H9 (cell line): ENCODE measurements around the gene TMEM225B. TPM values are rescaled to one million over a fixed set of nuclear protein-coding genes. Genes with fewer than 3 reads are reported as not detected.

Experiments used
- DNase-seq: peaks from one replicate; pipeline ENCODE4 v3.0.0-alpha.2; 2017
- H2AFZ ChIP-seq: one replicate; pipeline ENCODE4 v1.6.1; 2013; ENCODE audit warnings: mild to moderate bottlenecking, low read length, control low read depth, moderate library complexity
- H2AK5ac ChIP-seq: 2 replicates; pipeline ENCODE4 v1.6.1; 2013; ENCODE audit warnings: low read length, control low read depth, mixed read lengths; ENCODE audit not compliant: insufficient read length
- H2BK120ac ChIP-seq: one replicate; pipeline ENCODE4 v1.6.1; 2013; ENCODE audit warnings: low read depth, mild to moderate bottlenecking, low read length, control low read depth, inconsistent platforms; ENCODE audit not compliant: poor library complexity, severe bottlenecking
- H2BK12ac ChIP-seq: 2 replicates; pipeline ENCODE4 v1.6.1; 2013; ENCODE audit warnings: low read length, control low read depth, mixed read lengths, low read depth; ENCODE audit not compliant: insufficient read length
- H2BK15ac ChIP-seq: 2 replicates; pipeline ENCODE4 v1.6.1; 2013; ENCODE audit warnings: low read depth, low read length, control low read depth
- H2BK20ac ChIP-seq: one replicate; pipeline ENCODE4 v1.6.1; 2013; ENCODE audit warnings: low read depth, mild to moderate bottlenecking, low read length, control low read depth, inconsistent platforms; ENCODE audit not compliant: poor library complexity, severe bottlenecking
- H2BK5ac ChIP-seq: 2 replicates; pipeline ENCODE4 v1.6.1; 2013; ENCODE audit warnings: low read length, control low read depth, mixed read lengths; ENCODE audit not compliant: insufficient read length
- H3K14ac ChIP-seq: 2 replicates; pipeline ENCODE4 v1.6.1; 2013; ENCODE audit warnings: low read length, control low read depth; ENCODE audit not compliant: insufficient read depth
- H3K18ac ChIP-seq: 2 replicates; pipeline ENCODE4 v1.6.1; 2013; ENCODE audit warnings: low read depth, mild to moderate bottlenecking, mixed read lengths, low read length, control low read depth; ENCODE audit not compliant: insufficient read length
- H3K23ac ChIP-seq: 2 replicates; pipeline ENCODE4 v1.6.1; 2013; ENCODE audit warnings: low read length, control low read depth, mixed read lengths, low read depth; ENCODE audit not compliant: insufficient read length
- H3K23me2 ChIP-seq: 2 replicates; pipeline ENCODE4 v1.6.1; 2013; ENCODE audit warnings: low read depth, mild to moderate bottlenecking, mixed read lengths, low read length, control low read depth; ENCODE audit not compliant: insufficient read length, poor library complexity, severe bottlenecking
- H3K27ac ChIP-seq: 2 replicates; pipeline ENCODE4 v1.5.1; 2013; ENCODE audit warnings: low read length, control low read depth, mixed read lengths, low read depth; ENCODE audit not compliant: insufficient read length
- H3K27me3 ChIP-seq: 2 replicates; pipeline ENCODE4 v1.6.1; 2013; ENCODE audit warnings: low read length, control low read depth, inconsistent platforms; ENCODE audit not compliant: insufficient read depth
- H3K4ac ChIP-seq: 2 replicates; pipeline ENCODE4 v1.6.1; 2013; ENCODE audit warnings: low read depth, mild to moderate bottlenecking, control low read depth, inconsistent platforms, low read length, moderate library complexity
- H3K4me1 ChIP-seq: 2 replicates; pipeline ENCODE4 v1.6.1; 2013; ENCODE audit warnings: low read length, control low read depth, inconsistent platforms; ENCODE audit not compliant: insufficient read depth
- H3K4me2 ChIP-seq: 2 replicates; pipeline ENCODE4 v1.6.1; 2013; ENCODE audit warnings: low read length, control low read depth, mixed read lengths; ENCODE audit not compliant: insufficient read length, insufficient read depth
- H3K56ac ChIP-seq: 2 replicates; pipeline ENCODE4 v1.6.1; 2013; ENCODE audit warnings: low read depth, mild to moderate bottlenecking, mixed read lengths, low read length, control low read depth; ENCODE audit not compliant: insufficient read length
- H3K79me1 ChIP-seq: 2 replicates; pipeline ENCODE4 v1.6.1; 2013; ENCODE audit warnings: low read depth, mild to moderate bottlenecking, moderate library complexity, low read length, control low read depth, inconsistent platforms; ENCODE audit not compliant: insufficient read depth, poor library complexity, severe bottlenecking
- H3K79me2 ChIP-seq: 2 replicates; pipeline ENCODE4 v1.6.1; 2013; ENCODE audit warnings: low read length, control low read depth, inconsistent platforms; ENCODE audit not compliant: insufficient read depth
- H3K9ac ChIP-seq: 2 replicates; pipeline ENCODE4 v1.6.1; 2013; ENCODE audit warnings: low read length, control low read depth, mixed read lengths; ENCODE audit not compliant: insufficient read length; ENCODE audit errors: extremely low read depth
- H3K9me3 ChIP-seq: one replicate; pipeline ENCODE4 v1.6.1; 2013; ENCODE audit warnings: low read depth, low read length, inconsistent platforms; ENCODE audit not compliant: control insufficient read depth
- H3T11ph ChIP-seq: one replicate; pipeline ENCODE4 v1.6.1; 2013; ENCODE audit warnings: mild to moderate bottlenecking, low read length, control low read depth, inconsistent platforms
- H4K20me1 ChIP-seq: one replicate; pipeline ENCODE4 v1.6.1; 2013; ENCODE audit not compliant: control insufficient read depth, insufficient read length, insufficient read depth
- H4K5ac ChIP-seq: 2 replicates; pipeline ENCODE4 v1.6.1; 2013; ENCODE audit warnings: low read depth, mild to moderate bottlenecking, mixed read lengths, low read length, control low read depth; ENCODE audit not compliant: insufficient read length
- H4K8ac ChIP-seq: replicated peaks from 2 replicates; pipeline ENCODE4 v1.6.1; 2013; ENCODE audit warnings: low read length, control low read depth, mixed read lengths, low read depth; ENCODE audit not compliant: insufficient read length
- H4K91ac ChIP-seq: 2 replicates; pipeline ENCODE4 v1.6.1; 2013; ENCODE audit warnings: low read depth, mild to moderate bottlenecking, moderate library complexity, mixed read lengths, low read length, control low read depth; ENCODE audit not compliant: insufficient read length
- H3K27ac Mint-ChIP-seq, 3 experiments: 2 replicates in 2 of 3; 3 replicates in 1 of 3; pipeline ENCODE4 v1.8.0; 2020 to 2021; ENCODE audit warnings: mixed read lengths in 3 of 3, mild to moderate bottlenecking in 1 of 3, moderate library complexity in 1 of 3
- H3K27me3 Mint-ChIP-seq: 2 replicates; pipeline ENCODE4 v1.8.0; 2021; ENCODE audit warnings: low read depth, mild to moderate bottlenecking, moderate library complexity, mixed read lengths
- H3K36me3 Mint-ChIP-seq, 3 experiments: 2 replicates in 2 of 3; 3 replicates in 1 of 3; pipeline ENCODE4 v1.8.0; 2020 to 2021; ENCODE audit warnings: low read depth in 3 of 3, mixed read lengths in 3 of 3; ENCODE audit not compliant: insufficient read depth in 1 of 3
- H3K4me1 Mint-ChIP-seq, 2 experiments: 2 replicates each; pipeline ENCODE4 v1.8.0; 2020; ENCODE audit warnings: mixed read lengths in 2 of 2
- H3K4me3 Mint-ChIP-seq, 2 experiments: 2 replicates in 1 of 2; 3 replicates in 1 of 2; pipeline ENCODE4 v1.8.0; 2020 to 2021; ENCODE audit warnings: mild to moderate bottlenecking in 2 of 2, mixed read lengths in 2 of 2, moderate library complexity in 1 of 2
- H3K9me3 Mint-ChIP-seq, 2 experiments: 2 replicates in 1 of 2; 3 replicates in 1 of 2; pipeline ENCODE4 v1.8.0; 2020; ENCODE audit warnings: mild to moderate bottlenecking in 2 of 2, mixed read lengths in 2 of 2, moderate library complexity in 1 of 2
- CTCF ChIP-seq: fragments of 200-600 bp; sonication (generic); conservative IDR thresholded peaks from 3 replicates; pipeline ENCODE4 v1.8.0; 2021; ENCODE audit warnings: antibody characterized with exemption, mild to moderate bottlenecking
- WGBS: extraction: QIAGEN DNeasy Blood & Tissue Kit; methylation state at CpG from one replicate; pipeline ENCODE4 v1.1.7; 2013; ENCODE audit warnings: missing lambda C conversion rate, low lambda C conversion rate, mixed read lengths; ENCODE audit not compliant: insufficient read length; ENCODE audit errors: extremely low coverage; 5-methylcytosine and 5-hydroxymethylcytosine counted together
- total RNA-seq: library from RNA; stranded (reverse); gene quantifications from 2 replicates; pipeline ENCODE4 v1.2.1, GENCODE V29; 2021

The TMEM225B gene
- total RNA-seq, 1 experiment from 2014 or later = not detected

GRCh38 chr7:99571768-99572167, 26.3 kb upstream of the TMEM225B start:
- no peaks in the 10 kb centered on the region for H4K20me1 ChIP-seq
- H2BK120ac ChIP-seq = no peak overlapping the region
- no peak overlapping the region for H2BK12ac ChIP-seq
- Mint-ChIP-seq H3K27ac (no peak overlapping the region), H3K36me3 (peaks cover 30 to 58% (median 46%) of the 10 kb centered on the region in 3 experiments; a peak in 6 of 7 replicates), H3K4me1 (peaks cover 18 to 23% of the 10 kb centered on the region in 2 experiments), H3K27me3 (no peaks in the 10 kb centered on the region), H3K9me3 (no peaks in the 10 kb centered on the region), H3K4me3 (no peak overlapping the region)
- H3K4ac ChIP-seq = no peak overlapping the region
- no peak overlapping the region for H3K27ac ChIP-seq
- peaks cover 1% of the 10 kb centered on the region; the same call in 1 of the 2 replicates for H3K79me2 ChIP-seq
- no peak overlapping the region for H2BK5ac ChIP-seq
- no peak overlapping the region for H3K56ac ChIP-seq
- TF ChIP-seq CTCF = no peak
- no peak overlapping the region for H3K18ac ChIP-seq
- no peak overlapping the region for H4K5ac ChIP-seq
- no CpG with 5 or more reads among the region's 3 CpGs for WGBS
- no peaks in the 10 kb centered on the region for H3K23me2 ChIP-seq
- no peak overlapping the region for H3K14ac ChIP-seq
- H4K8ac ChIP-seq = no peak overlapping the region
- H3K9ac ChIP-seq = no peak overlapping the region
- no peak overlapping the region for H2BK20ac ChIP-seq
- no peak overlapping the region for H4K91ac ChIP-seq
- no peaks in the 10 kb centered on the region for H3K9me3 ChIP-seq
- DNase-seq = no peak
- no peak overlapping the region for H3K4me2 ChIP-seq
- H2BK15ac ChIP-seq = no peak overlapping the region
- no peaks in the 10 kb centered on the region for H3K79me1 ChIP-seq
- H2AFZ ChIP-seq = no peak overlapping the region
- H3K23ac ChIP-seq = no peak overlapping the region
- no peak overlapping the region for H3T11ph ChIP-seq
- peaks cover 2% of the 10 kb centered on the region; the same call in 1 of the 2 replicates for H3K4me1 ChIP-seq
- H2AK5ac ChIP-seq = no peak overlapping the region
- H3K27me3 ChIP-seq = no peaks in the 10 kb centered on the region
